ENCODE results near the gene TSEN34. TPM values are rescaled to one million over a fixed set of nuclear protein-coding genes. Genes with fewer than 3 reads are reported as not detected.
"Not testable (repeated sequence)": the region's sequence is repeated elsewhere in the genome, so short reads cannot be mapped to it uniquely, and the experiment has no call there.

TSEN34 gene
- total RNA-seq, 4 donors from 2014 or later, result 40.9 to 48.9 (median 43.9) TPM

DNA sequence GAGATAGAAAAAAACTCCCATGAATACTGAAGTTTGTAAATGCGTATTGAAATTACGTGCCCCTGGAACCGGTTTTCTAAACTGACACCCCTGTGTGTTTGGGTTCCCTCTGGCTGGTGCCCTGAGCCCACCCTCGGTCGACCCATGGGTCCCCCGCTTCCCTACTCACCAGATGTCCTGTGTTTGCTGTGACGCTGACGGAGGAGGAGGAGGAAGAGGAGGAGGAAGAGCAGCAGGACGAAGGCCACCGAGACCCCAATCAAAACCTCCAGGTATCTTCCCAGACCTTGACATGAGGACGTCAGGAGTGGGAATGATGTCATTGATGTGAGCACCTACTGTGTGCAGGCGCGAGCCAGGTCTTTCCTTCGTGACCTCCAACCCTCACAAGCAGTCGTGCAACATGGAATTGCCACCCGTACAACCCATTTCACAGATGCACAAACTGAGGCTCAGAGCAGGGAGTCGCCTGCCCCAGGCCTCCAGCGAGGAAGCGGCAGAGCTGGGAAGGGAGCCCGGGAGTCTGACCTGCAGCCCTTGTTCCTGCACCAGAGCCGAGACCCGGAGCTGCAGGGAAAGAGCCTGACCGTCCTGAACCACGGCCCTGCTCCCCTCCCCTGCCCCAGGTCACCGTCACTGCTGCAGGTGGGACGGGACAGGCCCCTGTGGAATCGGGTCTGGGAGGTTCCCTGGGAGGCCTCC, 28.0 kb downstream of the TSEN34 start:
- Histone ChIP-seq H3K4me1 (no peaks in the 10 kb centered on the region), H3K9me3 (no peaks in the 10 kb centered on the region), H3K27me3 (peaks cover 0 to 4% (median 0%) of the 10 kb centered on the region in 3 donors), H3K4me3 (no peak overlapping the region), H3K27ac (no peak overlapping the region), H3K36me3 (no peaks in the 10 kb centered on the region)
- intact Hi-C loops (cut with DNase I; ENCODE audit: low total_unique reads) (no loop called here), in situ Hi-C loops (cut with MboI; ENCODE audit: low sequenced_read_pairs in 4 of 4) (no loop called here)
- TF ChIP-seq, protein P1, sequence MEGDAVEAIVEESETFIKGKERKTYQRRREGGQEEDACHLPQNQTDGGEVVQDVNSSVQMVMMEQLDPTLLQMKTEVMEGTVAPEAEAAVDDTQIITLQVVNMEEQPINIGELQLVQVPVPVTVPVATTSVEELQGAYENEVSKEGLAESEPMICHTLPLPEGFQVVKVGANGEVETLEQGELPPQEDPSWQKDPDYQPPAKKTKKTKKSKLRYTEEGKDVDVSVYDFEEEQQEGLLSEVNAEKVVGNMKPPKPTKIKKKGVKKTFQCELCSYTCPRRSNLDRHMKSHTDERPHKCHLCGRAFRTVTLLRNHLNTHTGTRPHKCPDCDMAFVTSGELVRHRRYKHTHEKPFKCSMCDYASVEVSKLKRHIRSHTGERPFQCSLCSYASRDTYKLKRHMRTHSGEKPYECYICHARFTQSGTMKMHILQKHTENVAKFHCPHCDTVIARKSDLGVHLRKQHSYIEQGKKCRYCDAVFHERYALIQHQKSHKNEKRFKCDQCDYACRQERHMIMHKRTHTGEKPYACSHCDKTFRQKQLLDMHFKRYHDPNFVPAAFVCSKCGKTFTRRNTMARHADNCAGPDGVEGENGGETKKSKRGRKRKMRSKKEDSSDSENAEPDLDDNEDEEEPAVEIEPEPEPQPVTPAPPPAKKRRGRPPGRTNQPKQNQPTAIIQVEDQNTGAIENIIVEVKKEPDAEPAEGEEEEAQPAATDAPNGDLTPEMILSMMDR (IDR thresholded peaks at IDR 0.05 in 4 of 5, conservative IDR thresholded peaks at IDR 0.05 in 1 of 5), result no peak
- TF ChIP-seq POLR2A (IDR thresholded peaks at IDR 0.05), result no peak
- DNase-seq (no peak), ATAC-seq (no peak)

DNA sequence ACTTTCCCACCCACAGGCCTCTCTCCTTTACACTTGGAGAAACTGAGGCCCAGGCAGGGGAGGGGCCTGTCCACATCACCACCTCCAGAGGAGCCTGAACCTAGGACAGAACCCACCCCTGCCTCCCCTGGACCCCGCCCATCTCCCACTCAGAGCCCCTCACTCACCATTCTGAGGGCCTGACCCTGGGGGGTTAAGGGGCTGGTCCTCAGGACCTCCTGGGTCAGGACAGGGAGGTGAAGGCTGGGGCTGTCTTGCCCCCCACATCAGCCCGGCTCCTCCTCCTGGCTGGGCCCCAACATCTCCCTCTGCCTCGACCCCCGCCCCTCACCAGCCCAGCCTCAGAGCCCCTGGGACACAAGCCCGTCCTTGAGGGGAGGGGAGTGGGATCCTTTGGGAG, 28.6 kb downstream of the TSEN34 start:
- H3K9me3 ChIP-seq; intact Hi-C loops (cut with DNase I; ENCODE audit: low total_unique reads); in situ Hi-C loops (cut with MboI; ENCODE audit: low sequenced_read_pairs in 4 of 4); DNase-seq; H3K27ac ChIP-seq; H3K27me3 ChIP-seq; H3K4me1 ChIP-seq; H3K4me3 ChIP-seq; H3K36me3 ChIP-seq; ATAC-seq: not testable (repeated sequence)

DNA sequence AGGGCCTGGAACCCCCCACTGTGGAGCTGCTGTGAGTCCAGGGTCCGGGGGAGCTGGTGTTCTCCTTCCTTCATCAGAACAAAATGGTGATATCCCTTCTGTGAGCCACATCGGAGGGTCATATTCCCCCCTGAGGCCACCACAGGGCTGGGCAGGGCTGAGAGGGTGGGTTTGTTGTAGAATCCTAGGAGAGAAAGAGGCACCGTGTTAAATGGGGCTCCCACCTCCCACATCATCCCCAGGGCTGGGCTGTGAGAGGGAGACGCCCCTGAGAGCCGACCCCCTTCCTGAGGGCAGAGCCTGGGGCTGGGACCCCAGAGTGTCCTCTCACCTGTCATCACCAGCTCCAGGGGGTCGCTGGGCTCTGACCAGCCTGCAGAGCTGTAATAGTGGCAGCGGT, 30.8 kb downstream of the TSEN34 start:
- DNase-seq; ATAC-seq; H3K9me3 ChIP-seq; H3K27me3 ChIP-seq; in situ Hi-C loops (cut with MboI; ENCODE audit: low sequenced_read_pairs in 4 of 4); H3K27ac ChIP-seq; H3K4me1 ChIP-seq; H3K4me3 ChIP-seq; H3K36me3 ChIP-seq: not testable (repeated sequence)
- intact Hi-C loops (cut with DNase I; ENCODE audit: low total_unique reads), result loop anchor here (2.0 kb wide), 1 partner anchor 25 kb away; no protein-coding TSS in a partner anchor

DNA sequence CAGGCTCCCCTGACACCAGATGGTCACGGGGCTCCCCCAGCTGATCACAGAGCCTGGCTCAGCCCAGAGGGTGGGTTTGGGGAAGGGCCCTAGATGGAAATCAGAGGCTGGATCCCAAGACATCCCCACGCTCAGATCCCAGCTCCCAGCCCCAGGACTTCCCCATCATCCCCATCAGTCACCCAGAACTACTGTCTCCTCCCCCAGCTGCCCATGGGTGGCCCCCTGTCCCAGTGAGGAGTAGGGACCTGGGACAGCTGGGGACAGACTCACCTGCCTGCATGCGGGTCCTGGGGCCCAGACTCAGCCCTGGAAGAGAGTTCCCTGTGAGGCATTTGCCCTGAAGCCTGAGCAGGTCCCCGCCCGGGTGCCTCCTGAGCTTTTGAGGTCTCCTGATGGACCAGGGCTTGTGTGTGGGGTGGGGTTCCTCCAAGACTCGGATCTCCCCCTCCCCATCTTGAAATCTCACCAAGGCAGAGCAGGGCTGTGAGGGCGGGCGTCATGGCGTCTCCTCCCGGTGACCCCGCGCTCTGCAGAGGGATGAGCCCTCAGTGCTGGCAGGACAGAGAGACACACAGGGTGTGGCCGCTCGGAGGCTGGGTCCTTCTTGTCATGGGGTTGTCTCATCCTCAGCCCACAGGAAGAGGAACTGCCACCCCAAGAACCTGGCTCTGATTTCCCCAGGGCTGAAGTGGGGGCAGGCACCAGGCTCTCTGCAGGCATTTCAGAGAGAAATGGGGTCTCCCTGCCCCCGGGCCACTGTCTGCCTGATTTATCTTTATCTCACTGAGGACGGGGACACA, 31.6 kb downstream of the TSEN34 start, which contains the start of gene LILRB3:
TSS of gene LILRB3 (minus strand) at position 534 of the 803 bp plus-strand sequence. CDS start at position 503, 31 bp downstream.
- peak within 1 kb of the TSS in 1 of 4 donors; percentile 22 for H3K4me3 ChIP-seq
- H3K27ac ChIP-seq; ATAC-seq; H3K4me1 ChIP-seq; H3K36me3 ChIP-seq; in situ Hi-C loops (cut with MboI; ENCODE audit: low sequenced_read_pairs in 4 of 4); DNase-seq; H3K9me3 ChIP-seq; H3K27me3 ChIP-seq: not testable (repeated sequence)
- intact Hi-C loops (cut with DNase I; ENCODE audit: low total_unique reads), result loop anchor here (2.0 kb wide), 1 partner anchor 24 kb away; no protein-coding TSS in a partner anchor

DNA sequence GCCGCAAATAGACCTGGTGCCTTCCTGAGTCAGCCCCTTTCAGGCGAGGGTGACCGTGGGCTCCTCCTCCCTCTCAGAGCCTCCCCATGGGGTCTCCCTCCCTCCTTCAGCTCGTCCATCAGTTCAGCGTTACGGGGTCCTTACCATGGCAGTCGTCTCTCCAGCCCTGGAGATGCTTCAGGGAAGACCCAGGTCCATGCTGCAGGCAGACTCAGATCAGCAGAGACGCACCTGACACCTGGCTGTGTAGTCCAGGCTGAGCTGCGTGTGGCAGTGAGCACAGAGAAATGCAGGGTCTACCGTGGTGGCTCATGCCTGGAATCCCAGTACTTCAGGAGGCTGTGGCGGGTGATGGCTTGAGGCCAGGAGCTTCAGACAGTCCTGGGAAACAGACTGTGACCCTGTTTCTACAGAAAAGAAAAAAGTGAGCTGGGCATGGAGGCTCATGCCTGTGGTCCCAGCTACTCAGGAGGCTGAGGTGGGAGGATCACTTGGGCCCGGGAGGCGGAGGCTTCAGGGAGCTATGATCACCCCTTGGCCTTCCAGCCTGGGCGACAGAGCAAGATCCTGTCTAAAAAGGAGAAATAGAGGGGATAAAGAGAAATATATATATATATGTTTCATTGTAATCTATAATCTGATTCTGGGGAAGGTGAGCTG, 32.3 kb downstream of the TSEN34 start:
- DNase-seq; H3K9me3 ChIP-seq; H3K27me3 ChIP-seq; ATAC-seq; H3K36me3 ChIP-seq; in situ Hi-C loops (cut with MboI; ENCODE audit: low sequenced_read_pairs in 4 of 4); H3K4me1 ChIP-seq; H3K4me3 ChIP-seq; H3K27ac ChIP-seq: not testable (repeated sequence)
- intact Hi-C loops (cut with DNase I; ENCODE audit: low total_unique reads), result loop anchor here (2.0 kb wide), 1 partner anchor 23 kb away; no protein-coding TSS in a partner anchor

DNA sequence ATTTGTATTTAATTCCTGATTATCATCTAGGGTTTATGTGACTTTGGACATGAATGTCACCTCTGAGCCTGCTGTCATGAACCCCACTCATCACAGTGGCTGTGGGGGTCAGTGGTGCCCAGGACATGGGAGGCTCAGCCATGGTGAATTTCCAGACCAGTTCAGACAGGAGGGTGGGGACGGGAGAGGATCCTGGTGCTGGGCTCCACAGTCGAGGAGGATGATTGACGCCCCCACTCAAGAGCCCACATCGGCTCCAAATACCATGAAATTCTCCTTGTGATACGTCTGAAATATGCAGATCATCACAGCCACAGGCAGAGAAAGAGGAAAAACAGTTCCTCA, 32.8 kb downstream of the TSEN34 start:
- H3K27me3 ChIP-seq; H3K9me3 ChIP-seq; H3K4me1 ChIP-seq; in situ Hi-C loops (cut with MboI; ENCODE audit: low sequenced_read_pairs in 4 of 4); H3K4me3 ChIP-seq; H3K27ac ChIP-seq; ATAC-seq; H3K36me3 ChIP-seq; DNase-seq: not testable (repeated sequence)
- intact Hi-C loops (cut with DNase I; ENCODE audit: low total_unique reads), result loop anchor here (2.0 kb wide), 1 partner anchor 23 kb away; no protein-coding TSS in a partner anchor

DNA sequence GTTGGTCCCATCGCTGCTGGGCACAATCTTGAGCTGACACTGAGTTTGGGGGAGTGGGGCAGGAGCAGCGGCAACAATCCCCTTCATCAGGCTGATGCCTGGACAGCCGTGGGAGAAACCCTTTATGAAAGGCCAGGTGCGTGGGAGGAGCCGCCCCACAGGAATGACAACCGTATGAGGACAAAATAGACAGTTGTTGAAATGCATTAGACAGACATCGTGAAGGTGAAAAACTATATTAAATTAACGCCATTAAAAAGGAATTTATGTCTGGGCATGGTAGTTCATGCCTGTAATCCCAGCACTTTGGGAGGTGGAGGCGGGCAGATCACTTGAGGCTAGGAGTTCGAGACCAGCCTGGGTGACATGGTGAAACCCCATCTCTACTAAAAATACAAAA, 33.5 kb downstream of the TSEN34 start:
- DNase-seq; H3K27ac ChIP-seq; ATAC-seq; H3K36me3 ChIP-seq; H3K9me3 ChIP-seq; H3K4me3 ChIP-seq; in situ Hi-C loops (cut with MboI; ENCODE audit: low sequenced_read_pairs in 4 of 4); H3K27me3 ChIP-seq; intact Hi-C loops (cut with DNase I; ENCODE audit: low total_unique reads); H3K4me1 ChIP-seq: not testable (repeated sequence)
